ENCODE data around the gene MAGOHB. TPM values are rescaled to one million over a fixed set of nuclear protein-coding genes. Genes with fewer than 3 reads are reported as not detected.

MAGOHB gene
- total and polyA plus RNA-seq, 2 of the 13 experiments (the other 11 are each of a cell fraction or from before 2014, with no cell fraction given): 7.0 to 49.8 TPM

GRCh38 chr12:10613349-10614055 is at the start of gene MAGOHB (continued):
- TF ChIP-seq ZNF775 (CRISPR knock-in tag; IDR thresholded peaks at IDR 0.05; ENCODE audit: borderline replicate concordance): no peak
- TF ChIP-seq ZNF790 (CRISPR knock-in tag; IDR thresholded peaks at IDR 0.05; ENCODE audit: borderline replicate concordance): no peak
- no peak; the same call in 1 of the 2 replicates for TF ChIP-seq ZNF558 (CRISPR knock-in tag; IDR thresholded peaks at IDR 0.05; ENCODE audit: borderline replicate concordance)
- TF ChIP-seq, protein P1, sequence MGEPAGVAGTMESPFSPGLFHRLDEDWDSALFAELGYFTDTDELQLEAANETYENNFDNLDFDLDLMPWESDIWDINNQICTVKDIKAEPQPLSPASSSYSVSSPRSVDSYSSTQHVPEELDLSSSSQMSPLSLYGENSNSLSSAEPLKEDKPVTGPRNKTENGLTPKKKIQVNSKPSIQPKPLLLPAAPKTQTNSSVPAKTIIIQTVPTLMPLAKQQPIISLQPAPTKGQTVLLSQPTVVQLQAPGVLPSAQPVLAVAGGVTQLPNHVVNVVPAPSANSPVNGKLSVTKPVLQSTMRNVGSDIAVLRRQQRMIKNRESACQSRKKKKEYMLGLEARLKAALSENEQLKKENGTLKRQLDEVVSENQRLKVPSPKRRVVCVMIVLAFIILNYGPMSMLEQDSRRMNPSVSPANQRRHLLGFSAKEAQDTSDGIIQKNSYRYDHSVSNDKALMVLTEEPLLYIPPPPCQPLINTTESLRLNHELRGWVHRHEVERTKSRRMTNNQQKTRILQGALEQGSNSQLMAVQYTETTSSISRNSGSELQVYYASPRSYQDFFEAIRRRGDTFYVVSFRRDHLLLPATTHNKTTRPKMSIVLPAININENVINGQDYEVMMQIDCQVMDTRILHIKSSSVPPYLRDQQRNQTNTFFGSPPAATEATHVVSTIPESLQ (CRISPR knock-in tag; conservative IDR thresholded peaks at IDR 0.05): no peak
- TF ChIP-seq ZZZ3 (CRISPR knock-in tag; IDR thresholded peaks at IDR 0.05; ENCODE audit: borderline replicate concordance): peak; percentile 91; the same call in 1 of the 2 replicates
- no peak for TF ChIP-seq ZNF713 (CRISPR knock-in tag; IDR thresholded peaks at IDR 0.05)
- peak; percentile 93 for TF ChIP-seq ZNF280B (CRISPR knock-in tag; IDR thresholded peaks at IDR 0.05; ENCODE audit: borderline replicate concordance)
- TF ChIP-seq ZFAT (CRISPR knock-in tag; conservative IDR thresholded peaks at IDR 0.05): no peak
- TF ChIP-seq NFE2 (CRISPR knock-in tag; IDR thresholded peaks at IDR 0.05): no peak
- TF ChIP-seq ZNF552 (CRISPR knock-in tag; IDR thresholded peaks at IDR 0.05; ENCODE audit: borderline replicate concordance): no peak
- TF ChIP-seq, protein P2, sequence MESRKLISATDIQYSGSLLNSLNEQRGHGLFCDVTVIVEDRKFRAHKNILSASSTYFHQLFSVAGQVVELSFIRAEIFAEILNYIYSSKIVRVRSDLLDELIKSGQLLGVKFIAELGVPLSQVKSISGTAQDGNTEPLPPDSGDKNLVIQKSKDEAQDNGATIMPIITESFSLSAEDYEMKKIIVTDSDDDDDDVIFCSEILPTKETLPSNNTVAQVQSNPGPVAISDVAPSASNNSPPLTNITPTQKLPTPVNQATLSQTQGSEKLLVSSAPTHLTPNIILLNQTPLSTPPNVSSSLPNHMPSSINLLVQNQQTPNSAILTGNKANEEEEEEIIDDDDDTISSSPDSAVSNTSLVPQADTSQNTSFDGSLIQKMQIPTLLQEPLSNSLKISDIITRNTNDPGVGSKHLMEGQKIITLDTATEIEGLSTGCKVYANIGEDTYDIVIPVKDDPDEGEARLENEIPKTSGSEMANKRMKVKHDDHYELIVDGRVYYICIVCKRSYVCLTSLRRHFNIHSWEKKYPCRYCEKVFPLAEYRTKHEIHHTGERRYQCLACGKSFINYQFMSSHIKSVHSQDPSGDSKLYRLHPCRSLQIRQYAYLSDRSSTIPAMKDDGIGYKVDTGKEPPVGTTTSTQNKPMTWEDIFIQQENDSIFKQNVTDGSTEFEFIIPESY (CRISPR knock-in tag; IDR thresholded peaks at IDR 0.05): no peak
- TF ChIP-seq ZNF737 (CRISPR knock-in tag; IDR thresholded peaks at IDR 0.05; ENCODE audit: borderline replicate concordance): no peak
- TF ChIP-seq ZNF616 (CRISPR knock-in tag; IDR thresholded peaks at IDR 0.05; ENCODE audit: low read depth): no peak
- TF ChIP-seq, protein P3, sequence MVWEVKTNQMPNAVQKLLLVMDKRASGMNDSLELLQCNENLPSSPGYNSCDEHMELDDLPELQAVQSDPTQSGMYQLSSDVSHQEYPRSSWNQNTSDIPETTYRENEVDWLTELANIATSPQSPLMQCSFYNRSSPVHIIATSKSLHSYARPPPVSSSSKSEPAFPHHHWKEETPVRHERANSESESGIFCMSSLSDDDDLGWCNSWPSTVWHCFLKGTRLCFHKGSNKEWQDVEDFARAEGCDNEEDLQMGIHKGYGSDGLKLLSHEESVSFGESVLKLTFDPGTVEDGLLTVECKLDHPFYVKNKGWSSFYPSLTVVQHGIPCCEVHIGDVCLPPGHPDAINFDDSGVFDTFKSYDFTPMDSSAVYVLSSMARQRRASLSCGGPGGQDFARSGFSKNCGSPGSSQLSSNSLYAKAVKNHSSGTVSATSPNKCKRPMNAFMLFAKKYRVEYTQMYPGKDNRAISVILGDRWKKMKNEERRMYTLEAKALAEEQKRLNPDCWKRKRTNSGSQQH (CRISPR knock-in tag; IDR thresholded peaks at IDR 0.05; ENCODE audit: low read depth): peak; percentile 37; the same call in 1 of the 2 replicates
- TF ChIP-seq, protein P4, sequence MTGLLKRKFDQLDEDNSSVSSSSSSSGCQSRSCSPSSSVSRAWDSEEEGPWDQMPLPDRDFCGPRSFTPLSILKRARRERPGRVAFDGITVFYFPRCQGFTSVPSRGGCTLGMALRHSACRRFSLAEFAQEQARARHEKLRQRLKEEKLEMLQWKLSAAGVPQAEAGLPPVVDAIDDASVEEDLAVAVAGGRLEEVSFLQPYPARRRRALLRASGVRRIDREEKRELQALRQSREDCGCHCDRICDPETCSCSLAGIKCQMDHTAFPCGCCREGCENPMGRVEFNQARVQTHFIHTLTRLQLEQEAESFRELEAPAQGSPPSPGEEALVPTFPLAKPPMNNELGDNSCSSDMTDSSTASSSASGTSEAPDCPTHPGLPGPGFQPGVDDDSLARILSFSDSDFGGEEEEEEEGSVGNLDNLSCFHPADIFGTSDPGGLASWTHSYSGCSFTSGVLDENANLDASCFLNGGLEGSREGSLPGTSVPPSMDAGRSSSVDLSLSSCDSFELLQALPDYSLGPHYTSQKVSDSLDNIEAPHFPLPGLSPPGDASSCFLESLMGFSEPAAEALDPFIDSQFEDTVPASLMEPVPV (CRISPR knock-in tag; IDR thresholded peaks at IDR 0.05): peak; percentile 24; the same call in 1 of the 2 replicates
- no peak for TF ChIP-seq FOXO4 (CRISPR knock-in tag; conservative IDR thresholded peaks at IDR 0.05)

Data from HepG2 (cell line).